PC-9 (cell line): ENCODE measurements around the gene PHYHD1.

ENCODE experiments used
- EZH2 ChIP-seq: fragments of 200-600 bp; sonication (generic); IDR thresholded peaks from 2 replicates; pipeline ENCODE4 v1.8.0; 2017; ENCODE audit warnings: antibody characterized with exemption, low read depth
- TF ChIP-seq, protein P1 (sequence below): fragments of 200-600 bp; sonication (generic); conservative IDR thresholded peaks from 2 replicates; pipeline ENCODE4 v1.6.1; 2017; ENCODE audit warnings: mixed run types, antibody characterized with exemption, mild to moderate bottlenecking, moderate library complexity

DNA sequence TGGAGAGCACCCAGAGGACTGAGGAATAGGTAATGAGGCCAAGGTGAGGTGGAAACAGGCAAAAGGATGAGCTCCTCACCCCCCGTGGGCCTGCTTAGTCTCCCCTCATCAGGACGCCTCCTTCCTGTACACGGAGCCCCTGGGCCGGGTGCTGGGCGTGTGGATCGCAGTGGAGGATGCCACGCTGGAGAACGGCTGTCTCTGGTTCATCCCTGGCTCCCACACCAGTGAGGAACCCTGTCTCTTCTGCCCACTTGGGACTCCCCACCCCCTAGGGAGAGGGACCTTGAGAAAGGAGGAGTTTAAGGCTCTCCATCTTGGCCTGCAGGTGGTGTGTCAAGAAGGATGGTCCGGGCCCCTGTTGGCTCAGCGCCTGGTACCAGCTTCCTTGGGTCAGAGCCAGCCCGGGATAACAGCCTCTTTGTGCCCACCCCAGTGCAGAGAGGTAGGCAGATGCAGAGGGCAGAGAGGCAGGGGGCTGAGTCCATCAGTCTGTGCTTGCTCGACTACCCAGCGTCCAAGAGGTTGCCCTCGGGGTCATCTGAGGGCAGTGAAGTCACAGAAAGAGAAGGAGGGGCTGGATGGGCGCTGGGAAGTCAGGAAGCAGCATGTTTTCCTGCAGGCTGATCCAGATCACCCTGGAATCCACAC, 19.6 kb downstream of the PHYHD1 start:
- TF ChIP-seq, protein P1, sequence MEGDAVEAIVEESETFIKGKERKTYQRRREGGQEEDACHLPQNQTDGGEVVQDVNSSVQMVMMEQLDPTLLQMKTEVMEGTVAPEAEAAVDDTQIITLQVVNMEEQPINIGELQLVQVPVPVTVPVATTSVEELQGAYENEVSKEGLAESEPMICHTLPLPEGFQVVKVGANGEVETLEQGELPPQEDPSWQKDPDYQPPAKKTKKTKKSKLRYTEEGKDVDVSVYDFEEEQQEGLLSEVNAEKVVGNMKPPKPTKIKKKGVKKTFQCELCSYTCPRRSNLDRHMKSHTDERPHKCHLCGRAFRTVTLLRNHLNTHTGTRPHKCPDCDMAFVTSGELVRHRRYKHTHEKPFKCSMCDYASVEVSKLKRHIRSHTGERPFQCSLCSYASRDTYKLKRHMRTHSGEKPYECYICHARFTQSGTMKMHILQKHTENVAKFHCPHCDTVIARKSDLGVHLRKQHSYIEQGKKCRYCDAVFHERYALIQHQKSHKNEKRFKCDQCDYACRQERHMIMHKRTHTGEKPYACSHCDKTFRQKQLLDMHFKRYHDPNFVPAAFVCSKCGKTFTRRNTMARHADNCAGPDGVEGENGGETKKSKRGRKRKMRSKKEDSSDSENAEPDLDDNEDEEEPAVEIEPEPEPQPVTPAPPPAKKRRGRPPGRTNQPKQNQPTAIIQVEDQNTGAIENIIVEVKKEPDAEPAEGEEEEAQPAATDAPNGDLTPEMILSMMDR = no peak
- TF ChIP-seq EZH2 = no peak
